IPS-NIHi7 (cell line): ENCODE data around the gene SULT1C4.
"Not testable (repeated sequence)": the region's sequence is repeated elsewhere in the genome, so short reads cannot be mapped to it uniquely, and the experiment has no call there.

ENCODE experiments used
- DNase-seq: peaks from one replicate; pipeline ENCODE4 v3.0.0; 2012; ENCODE audit warnings: mixed read lengths; ENCODE audit errors: extremely low spot score

Gene SULT1C4

DNA sequence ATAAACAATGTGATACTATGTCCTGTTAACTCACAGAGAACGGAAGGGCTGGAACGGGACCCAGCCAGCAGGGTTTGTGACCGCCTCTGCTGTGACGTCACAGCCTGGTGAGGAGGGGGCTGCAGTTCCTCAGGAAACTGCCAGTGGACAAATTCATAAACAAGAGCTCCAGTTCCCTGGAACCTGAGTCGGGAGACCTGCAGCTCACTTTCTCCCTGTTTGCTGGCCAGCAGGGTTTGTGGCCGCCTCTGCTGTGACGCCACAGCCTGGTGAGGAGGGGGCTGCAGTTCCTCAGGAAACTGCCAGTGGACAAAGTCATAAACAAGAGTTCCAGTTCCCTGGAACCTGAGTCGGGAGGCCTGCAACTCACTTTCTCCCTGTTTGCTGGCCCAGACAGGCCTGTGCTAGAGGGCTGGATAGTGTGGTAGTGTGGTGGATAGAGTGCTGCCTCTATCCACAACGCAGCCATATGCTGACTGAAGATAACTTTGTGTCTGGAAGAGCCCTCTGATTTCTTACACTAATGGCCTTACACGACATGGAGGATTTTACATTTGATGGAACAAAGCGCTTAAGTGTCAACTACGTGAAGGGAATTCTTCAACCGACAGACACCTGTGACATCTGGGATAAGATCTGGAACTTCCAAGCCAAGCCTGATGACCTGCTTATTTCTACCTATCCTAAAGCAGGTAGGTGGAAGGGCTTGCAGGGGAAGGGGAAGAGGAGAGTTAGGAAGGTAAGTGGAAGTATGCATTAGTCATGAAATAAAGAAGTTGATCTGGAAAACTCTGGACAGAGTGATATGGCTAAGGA, at the start of gene SULT1C4:
SULT1C4 (plus strand) TSS at position 140 of the 816 bp plus-strand sequence; CDS start at position 524, 384 bp downstream.
- DNase-seq = peak; percentile 53

DNA sequence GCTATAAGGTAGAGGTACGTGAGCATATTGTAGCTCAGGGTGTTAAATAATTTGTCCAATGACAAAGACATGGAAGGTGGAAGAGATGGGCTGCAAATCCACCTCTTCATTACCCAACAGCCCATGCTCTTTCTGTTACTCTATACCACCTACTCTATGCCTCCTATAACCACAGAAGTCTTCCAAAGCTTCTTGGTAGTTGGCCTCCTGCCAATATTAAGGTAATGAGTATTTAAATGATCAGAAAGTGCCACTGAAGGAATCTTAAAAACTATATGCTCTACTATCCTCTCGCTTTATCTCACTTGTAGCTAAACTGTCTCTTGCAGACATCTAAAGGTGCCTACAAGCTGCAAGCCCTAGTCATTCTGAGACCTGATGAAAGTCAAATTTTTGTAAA, 48.0 kb upstream of the SULT1C4 start:
- no peak for DNase-seq

DNA sequence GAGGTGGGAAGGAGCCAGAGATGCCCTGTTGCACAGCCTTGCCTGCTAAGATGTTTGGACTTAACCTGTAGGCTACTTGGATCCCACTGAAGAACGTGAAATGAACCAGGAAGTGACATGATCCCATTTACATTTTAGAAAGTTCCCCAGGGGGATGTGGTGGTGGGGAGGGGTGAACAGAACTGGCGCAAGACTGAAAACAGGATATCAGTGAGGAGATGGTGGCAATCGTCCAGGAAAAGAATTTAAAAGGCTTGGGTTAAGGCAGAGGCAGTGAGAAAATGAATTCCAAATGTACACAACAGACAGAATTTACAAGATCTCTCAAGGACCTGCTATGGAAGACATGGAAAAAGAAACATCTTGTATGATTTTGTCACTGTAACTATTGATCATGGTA, 46.8 kb upstream of the SULT1C4 start:
- DNase-seq = no peak

DNA sequence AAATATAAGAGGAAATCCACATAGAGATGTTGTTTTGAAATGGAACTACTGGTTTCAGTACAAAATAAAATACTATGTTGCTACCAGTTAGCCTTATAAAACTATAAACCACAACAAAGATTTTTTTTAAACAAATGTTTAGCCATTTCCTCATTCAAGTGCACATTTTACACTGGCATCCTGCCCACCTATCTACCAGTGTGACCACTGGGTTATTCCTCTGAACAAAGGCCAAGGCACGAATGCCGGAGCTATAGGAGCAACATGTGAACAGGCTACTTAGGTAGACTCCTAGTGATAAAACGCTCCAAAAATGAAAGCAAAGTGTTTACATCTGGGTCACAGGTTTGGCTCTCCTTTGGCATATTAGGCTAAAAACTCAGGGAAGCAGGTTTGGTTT, 31.8 kb upstream of the SULT1C4 start:
- DNase-seq = no peak

DNA sequence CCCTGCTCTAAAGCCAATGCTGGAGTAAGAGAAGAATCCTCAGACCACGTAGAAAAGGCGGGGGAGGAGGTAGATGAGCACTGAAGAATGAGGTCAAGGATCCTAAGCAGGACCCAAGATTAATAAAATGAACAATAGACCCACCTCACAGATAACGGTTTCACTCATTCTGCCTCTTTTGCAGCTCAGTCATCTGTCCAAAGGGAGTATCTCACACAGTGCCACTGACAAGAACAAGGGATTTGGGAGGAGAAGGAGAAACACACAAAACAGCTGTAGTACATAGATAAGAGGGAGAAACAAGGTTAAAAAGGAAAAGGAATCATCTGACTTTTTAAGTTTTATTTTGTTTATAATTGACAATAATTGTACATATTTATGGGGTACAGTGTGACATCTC, 30.9 kb upstream of the SULT1C4 start:
- no peak for DNase-seq

DNA sequence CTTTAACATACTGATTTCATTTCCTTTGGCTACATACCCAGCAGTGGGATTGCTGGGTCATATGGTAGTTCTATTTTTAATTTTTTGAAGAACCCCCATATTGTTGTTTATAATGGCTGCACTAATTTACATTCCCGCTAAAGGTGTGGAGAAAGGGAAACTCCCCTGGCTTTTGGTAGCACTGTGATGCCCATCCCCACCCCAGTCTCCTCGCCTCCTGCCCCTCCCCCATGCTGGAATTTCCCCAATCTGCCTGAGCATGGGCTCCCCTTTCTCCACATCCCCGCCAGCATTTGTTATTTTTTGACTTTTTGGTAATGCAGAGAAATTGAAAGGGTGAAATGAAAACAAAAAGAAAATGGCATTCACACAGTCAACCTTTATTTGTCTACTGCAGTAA, 30.0 kb upstream of the SULT1C4 start:
- DNase-seq = no peak

DNA sequence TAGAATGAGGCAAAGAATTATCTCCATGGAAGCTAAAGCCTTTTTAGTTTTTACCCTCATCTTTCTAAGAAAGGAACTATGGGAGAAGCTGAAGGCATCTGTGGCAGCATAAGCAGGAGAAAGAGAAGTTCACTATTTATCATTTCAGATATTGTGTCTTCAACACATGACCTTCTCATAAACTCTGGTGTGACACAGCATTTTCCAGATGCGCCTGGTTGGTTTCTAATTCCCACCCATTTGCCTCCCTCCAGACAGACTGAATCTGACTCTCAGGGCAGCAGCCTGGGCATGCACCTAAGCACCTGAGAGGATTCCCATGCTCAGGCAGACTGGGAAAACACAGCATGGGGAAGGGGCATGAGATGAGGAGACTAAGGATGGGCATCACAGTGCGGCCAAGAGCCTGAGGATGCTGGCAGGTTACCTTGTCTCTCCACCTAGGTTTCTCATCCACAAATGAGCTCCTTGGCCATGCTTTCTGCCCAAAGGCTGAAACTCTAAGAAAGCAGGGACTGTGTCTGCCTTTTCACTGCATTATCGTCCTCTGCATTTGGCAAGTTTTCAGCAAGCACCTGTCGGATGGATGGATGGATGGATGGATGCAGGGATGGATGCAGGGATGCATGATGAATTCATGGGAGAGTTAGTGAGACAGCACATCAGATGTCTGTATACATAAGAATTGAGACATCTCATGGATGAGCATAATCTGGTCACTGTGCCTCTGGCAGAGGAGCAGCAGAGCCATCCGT, 28.8 kb upstream of the SULT1C4 start:
- no peak for DNase-seq

DNA sequence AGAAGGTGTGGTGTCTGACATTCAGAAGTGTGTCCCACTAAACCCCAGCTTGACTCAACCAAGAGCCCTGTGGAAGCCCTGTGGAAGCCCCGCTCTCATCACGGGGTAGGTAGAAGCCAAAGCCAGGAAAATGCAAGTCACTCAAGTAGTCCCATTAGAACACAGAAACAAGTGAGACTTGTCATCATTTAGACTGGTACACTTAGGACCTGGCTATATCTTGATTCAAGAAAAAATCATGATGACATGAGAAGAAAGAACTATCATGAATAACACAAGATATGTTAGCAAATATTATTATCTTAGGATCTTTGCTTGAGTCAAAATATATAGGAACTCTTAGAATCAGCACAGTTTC, 28.2 kb upstream of the SULT1C4 start:
- no peak for DNase-seq

DNA sequence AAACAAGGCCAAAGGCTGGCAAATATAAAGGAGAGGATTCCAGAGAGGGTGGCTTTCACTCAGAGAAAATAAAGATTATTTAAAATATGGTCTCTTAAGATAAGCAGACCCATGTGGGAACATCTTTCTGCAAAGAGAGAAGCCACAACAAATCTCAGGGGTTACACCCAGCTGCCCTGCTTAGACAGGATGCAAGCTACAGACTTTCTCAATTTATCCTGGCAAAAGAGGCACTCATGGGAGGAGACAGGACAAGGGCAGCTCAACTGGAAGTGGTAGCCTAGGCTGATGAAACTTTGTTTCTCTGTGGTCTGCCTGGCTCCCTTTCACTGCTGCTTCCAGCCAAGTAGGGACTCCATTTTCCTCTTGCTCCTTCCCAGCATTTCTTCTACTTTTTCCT, 25.9 kb upstream of the SULT1C4 start:
- DNase-seq = no peak

DNA sequence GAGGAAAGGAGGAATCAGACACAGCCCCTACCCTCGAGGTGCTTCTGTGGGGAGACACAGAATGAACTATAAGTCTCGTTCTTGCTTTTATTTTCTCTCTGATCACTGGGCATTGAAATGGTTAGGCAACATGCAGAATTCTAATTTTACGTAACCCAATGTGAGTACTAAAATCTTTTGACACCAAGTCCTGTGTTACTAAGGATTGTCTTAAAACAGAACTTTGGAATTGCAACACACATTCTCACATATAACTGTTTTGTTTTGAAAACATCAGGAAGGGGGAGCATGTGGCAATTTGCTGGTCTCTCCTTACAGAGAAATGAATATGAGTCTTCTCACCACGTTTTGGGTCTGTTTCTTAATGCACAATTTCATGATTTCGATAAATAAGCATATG, 23.6 kb upstream of the SULT1C4 start:
- no peak for DNase-seq

DNA sequence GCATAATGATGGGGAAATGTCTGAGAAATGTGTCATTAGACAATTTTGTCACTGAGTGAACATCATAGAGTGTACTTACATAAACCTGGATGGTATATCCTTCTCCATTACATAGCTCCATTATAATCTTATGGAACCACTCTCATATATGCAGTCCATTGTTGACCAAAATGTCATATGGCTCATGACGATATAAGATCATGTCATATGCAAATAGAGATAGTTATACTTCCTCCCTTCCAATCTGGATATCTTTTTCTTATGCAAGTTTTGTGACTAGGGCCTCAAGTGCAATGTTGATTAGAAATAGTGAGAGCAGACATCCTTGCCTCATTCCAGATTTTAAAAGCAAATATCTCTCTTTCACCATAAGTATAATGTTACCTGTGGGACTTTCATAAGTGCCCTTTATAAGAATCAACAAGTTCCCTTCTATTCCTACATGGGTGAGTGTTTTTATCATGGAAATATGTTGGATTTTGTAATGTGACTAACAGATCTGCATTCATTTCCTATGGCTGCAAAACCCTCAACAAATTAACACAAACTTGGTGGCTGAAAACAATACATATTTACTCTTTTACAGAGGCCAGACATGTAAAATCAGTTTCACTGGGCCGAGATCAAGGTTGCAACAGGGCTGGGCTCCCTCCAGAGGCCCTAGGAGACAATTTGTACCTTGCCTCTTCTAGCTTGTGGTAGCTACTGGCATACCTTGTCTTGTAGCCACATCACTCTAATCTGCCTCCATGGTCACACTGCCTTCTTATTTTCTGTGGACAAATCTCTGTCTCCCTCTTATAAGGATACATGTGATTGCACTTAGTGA, 21.6 kb upstream of the SULT1C4 start:
- no peak for DNase-seq

DNA sequence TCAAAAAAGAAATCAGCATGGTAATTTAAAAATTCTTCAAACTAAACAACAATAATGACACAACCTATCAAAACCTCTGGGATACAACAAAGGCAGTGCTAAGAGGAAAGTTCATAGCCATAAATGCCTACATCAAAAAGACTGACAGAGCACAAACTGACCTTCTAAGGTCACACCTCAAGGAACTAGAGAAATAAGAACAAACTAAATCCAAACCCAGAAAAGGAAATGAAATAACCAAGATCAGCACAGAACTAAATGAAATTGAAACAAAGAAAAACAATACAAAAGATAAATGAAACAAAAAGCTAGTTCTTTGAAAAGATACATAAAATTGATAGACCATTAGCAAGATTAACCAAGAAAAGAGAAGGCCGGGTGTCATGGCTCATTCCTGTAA, 18.4 kb upstream of the SULT1C4 start:
- not testable (repeated sequence) for DNase-seq

DNA sequence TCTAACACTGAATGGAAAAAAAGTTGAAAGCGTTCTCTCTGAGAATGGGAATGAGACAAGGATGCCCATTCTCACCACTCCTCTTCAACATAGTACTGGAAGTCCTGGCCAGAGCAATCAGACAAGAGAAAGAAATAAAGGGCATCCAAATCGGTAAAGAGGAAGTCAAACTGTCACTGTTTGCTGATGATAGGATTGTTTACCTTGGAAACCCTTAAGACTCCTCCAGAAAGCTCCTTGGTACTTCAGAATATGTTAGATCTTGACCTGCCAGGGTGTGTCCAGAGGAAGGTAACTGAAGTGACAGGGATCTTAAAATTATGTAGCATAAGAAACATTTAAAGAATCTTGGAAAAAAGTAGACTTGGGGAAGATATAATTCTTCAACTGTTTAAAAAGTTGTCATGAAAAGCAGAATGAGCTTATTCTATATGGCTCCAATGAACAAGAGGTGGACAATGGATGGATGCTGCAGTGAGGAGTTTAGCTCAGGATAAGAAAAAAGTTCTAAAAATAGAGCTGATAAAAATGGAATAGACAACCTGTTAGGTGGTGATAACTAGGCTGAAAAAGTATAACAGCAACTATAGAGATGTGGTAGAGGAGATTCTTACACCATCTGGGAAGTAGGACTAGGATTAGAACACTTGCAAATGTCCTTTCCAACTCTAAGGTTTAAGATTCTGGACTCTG, 16.8 kb upstream of the SULT1C4 start:
- no peak for DNase-seq

DNA sequence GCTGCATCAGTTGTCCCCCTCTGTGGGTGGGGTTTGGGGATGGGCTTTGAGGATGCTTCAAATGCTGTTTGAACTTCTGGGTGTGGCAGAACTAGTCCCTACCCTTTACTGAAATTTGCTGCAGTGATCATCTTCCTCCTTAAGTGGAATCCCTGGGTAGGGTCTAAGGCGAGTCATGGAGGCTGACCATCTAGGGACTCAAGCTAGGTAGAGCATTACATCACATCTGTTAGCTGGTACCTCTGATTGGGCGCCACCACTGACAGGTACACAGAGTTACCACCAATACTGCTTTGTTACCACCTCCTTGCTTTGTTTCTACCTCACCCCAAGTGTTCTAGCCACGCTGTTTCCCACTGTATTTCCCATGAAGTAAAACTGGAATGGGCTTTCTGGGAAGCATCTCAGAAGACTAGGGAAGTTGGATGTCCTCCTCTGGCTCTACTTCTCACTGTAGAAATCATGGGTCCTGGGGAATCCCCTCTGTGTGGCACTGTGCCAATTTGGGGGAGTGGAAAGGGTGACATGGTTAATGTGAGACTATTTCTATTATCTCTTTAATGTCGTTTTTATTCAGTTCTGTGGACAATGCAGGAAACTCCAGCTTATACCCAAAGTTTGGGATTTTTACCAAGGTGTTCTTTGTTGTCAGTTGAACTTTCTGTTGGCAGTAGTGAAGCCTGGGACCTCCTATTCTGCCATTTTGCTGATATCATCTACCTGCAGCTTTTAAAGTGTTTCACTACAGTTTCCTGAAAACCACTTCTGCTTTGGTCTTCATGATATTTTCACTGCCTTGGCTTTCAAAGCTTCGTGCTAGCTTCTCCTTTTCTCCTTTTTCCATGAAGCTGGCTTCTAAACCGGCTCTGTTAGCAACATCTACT, 14.5 kb upstream of the SULT1C4 start:
- no peak for DNase-seq

DNA sequence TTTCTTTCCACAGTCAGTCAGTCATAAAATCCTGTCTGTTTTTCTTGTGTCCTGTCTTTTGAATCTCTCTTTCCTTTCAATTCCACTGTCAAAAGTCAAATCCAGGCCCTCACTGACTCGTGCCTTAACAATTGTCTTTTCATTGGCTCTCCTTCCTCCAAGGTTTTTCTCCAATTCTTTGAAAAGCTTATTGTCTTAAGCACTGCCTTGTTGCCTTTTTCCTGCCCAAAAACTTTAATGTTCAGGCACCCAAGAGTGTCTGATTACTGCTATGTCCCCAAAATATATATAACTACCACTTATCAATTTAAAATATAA, 13.9 kb upstream of the SULT1C4 start:
- no peak for DNase-seq

DNA sequence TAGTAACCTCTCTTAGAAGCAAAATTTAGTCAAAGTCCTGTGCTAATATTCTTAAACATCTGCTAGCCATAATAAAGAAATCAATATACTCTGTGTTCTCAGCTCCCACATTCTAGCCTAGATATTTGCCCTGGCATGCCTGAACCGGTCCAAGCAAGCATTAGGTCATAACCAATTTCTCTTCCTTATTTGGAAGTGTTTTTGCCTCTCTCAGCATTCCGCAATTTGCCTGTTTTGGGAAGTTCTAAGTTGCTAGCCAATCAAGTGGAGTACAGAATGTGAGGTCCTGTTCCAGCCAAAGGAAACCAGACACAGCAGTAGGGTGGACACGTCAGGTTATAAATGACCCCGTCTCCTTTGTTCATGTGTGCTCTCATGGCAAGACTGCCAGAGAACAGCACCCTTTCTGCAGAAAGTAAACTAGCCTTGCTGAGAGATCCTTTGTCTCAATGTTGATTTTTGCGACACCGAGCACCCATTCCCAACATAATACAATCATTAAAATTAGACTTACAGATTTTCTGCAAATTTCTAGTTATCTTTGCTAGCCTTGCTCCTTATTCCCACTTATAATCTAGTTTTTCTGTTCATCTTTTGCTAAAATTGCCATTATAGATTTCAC, 13.0 kb upstream of the SULT1C4 start:
- DNase-seq = no peak

DNA sequence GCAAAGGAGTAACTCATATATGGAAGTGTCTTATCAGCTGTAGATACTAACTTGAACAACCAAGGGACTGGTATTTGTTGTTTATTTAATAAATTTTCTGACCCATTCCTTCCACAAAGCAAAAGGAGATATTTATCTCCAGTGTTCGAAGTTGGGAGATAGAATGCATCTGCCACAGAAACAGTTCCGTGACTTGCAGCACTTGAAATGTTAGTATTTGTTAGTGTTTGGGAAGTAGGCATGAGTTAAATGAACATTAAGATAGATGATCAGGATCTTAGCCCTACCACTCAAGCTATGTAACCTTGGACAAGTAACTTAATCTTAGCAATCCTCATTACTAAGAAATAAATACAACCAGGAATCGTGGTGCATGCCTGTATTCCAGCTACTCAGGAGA, 12.1 kb upstream of the SULT1C4 start:
- no peak for DNase-seq

DNA sequence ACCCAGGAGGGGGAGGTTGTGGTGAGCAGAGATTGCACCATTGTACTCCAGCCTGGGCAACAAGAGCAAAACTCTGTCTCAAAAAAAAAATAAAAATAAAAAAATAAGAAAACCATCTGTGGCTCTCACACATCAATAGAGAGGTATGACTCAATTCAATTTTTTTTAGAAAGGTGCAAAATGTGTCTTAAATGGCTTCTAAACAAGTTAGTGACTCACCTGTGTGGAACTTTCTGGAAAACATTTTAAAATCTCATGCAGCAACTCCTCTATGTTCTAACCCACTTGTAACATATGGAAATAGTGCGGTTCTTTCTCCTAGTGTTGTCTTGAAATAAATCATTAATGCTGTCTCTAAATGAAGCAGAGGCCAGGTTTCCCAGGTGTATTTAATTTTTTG, 10.7 kb upstream of the SULT1C4 start:
- DNase-seq = no peak

DNA sequence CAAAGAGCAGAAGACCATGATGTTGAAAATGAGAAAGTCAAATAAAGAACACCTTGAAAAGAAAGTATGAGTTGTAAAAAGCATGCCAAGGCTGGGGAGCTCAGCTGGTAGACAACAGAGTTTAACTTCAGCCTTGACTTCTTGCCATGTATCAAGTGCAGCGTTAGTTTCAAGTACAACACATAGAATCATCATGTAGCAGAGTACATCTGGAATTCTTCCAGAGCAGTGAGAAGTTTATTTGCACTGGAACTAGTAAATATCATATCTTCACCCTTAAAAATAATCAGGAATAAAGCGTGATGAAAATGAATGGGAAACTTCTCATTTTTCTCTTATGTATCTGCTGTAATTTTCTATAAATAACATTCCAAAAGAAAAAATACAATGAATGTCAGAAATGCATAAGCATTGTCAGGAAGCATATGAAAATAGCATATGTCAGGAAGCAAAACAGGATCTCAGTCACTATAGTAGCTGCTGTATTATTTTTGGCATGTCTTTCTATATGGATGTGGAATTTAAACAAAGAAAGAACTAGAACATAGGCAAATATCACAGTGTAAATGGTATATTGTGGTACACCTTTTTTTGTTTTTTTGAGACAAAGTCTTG, 10.1 kb upstream of the SULT1C4 start:
- no peak for DNase-seq

DNA sequence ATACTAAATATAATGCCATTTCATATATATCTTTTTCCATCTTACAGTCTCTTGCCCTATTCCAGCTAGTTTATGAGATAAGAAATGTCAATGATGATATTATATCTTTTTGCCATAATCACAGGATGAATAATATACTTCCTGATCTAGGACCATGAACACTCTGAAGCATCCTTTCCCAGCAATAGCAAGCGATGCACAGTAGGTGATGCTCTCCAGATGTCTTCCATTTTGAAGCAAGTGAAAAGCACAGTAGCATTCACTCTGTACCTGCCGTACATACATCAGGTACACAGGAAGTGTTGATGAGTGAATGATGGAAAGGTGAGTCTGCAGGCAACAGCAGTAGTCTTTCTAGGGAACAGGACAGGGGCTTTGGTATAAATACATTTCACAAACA, 8.6 kb upstream of the SULT1C4 start:
- no peak for DNase-seq
